OCI-M2 (cell line): ENCODE measurements around the gene KLK1.
"Not testable (repeated sequence)": the region's sequence is repeated elsewhere in the genome, so short reads cannot be mapped to it uniquely, and the experiment has no call there.

Source experiments
- DNase-seq: peaks from one replicate; lab custom pipeline; 2025; ENCODE audit not compliant: unreplicated experiment; lab: John Stamatoyannopoulos, UW

KLK1 gene

DNA sequence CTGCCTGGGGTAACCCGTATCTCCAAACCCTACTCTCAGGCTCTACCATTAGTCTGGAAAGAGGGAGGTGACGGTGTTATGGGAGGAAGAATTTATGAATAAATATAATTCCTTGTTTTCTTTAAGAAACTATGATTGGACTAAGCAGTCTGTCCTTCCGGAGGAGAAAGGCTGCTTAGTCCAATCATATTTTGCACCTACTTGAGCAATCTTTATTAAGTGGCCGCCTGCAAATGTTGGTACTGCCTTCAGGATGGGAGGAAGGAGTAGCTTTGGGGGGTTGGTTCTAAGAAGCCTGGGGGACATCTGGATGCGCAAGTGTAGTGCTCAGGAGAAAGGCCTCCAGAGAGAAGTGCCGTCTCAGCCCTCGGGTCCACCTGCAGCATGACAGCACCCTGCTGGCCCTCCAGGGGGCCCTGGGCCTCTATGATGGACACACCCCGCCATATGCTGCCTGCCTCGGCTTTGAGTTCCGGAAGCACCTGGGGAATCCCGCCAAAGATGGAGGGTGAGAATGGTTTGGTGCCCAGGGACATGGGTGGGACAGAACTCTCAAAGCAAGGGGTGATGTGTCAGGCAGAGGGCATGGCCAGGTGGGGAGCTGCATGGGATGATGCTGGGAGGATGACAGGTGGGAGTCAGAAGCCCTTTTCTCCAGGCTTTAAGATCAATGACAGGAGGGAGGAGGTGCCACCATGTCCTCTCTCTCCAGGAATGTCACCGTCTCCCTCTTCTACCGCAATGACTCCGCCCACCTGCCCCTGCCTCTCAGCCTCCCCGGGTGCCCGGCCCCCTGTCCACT lies 29.3 kb downstream of the KLK1 start:
- no peak for DNase-seq

DNA sequence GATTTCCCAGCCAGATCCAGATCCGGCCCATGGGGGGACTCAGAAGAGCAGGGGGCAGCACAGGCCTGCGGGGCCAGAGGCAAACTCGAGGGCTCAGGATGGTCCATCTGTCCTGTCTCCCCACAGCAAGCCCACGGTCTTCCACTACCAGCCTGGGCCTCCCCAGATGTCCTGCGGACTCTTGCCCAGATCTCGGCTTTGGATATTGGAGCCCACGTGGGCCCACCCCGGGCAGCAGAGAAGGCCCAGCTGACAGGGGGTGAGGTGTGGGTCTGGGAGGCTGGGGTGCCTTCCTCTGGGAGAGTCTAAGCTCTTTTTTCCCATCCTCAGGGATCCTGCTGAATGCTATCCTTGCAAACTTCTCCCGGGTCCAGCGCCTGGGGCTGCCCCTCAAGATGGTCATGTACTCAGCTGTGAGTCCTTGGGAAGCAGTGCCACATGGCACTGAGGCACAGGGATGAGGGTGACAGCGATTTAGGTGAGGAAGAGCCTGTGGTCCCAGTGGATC lies 30.0 kb downstream of the KLK1 start:
- no peak for DNase-seq

DNA sequence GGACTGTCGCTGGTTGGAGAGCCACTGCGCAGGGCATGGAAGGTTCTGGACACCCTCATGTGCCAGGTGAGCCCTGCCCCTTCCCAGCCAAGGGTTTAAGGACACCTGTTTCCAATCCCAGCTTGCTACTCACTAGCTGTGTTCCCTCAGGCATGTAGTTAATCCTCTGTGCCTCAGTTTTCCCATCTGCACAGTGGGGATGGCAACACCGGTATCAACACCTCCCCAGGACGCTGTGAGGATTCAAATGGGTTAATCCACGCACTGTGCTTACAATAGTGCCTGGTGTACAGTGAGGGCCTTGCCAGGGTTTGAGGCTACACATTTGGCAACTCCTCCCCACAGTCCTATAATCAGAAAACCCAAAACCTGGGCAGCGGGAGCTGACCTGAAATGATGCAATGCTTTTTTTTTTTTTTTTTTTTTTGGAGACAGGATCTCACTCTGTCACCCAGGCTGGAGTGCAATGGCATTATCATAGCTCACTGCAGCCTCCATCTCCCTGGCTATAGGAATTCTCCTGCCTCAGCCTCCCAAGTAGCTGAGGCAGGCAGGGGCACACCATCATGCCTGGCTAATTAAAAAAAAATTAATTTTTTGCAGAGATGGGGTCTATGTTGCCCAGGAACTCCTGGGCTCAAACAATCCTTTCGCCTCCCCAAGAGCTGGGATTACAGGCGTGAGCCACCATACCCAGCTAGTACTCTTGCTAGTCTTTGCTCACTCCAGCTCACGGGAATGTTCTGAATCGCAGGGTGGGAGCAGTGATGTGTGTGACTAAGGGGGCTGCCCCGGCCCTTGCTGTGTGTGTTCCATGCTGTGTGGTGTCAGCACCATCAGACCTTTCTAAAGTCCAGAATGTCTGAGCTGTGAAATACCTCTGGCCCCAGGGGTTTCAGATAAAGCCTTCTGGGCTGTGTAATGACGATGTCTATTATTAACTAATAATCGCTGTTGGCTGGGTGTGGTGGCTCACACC lies 31.0 kb downstream of the KLK1 start:
- DNase-seq, result no peak

DNA sequence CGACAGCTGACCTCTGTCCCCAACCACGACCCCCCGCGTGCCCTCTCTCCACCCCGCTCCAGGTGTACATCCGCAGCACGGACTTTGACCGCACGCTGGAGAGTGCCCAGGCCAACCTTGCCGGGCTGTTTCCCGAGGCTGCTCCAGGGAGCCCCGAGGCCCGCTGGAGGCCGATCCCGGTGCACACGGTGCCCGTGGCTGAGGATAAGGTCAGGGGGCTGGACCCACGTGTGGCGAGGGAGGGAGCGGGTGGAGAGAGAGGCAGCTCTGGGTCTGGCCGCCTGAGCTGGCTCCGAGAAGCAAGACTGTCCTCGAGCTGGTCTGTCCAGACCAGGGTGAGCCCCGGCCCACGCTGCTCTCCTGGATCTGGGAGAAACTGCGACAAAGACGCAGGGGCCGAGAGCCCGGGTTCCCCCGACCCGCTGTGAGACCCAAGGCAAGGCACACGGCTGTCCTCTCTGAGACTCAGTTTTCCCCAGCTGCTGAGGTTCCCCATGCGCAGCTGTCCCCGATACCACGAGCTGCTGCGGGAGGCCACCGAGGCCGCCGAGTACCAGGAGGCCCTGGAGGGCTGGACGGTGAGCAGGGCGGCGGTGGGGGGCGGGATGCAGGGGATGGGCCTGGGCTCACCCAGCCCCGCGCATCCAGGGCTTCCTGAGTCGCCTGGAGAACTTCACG lies 31.9 kb downstream of the KLK1 start:
- no peak for DNase-seq

DNA sequence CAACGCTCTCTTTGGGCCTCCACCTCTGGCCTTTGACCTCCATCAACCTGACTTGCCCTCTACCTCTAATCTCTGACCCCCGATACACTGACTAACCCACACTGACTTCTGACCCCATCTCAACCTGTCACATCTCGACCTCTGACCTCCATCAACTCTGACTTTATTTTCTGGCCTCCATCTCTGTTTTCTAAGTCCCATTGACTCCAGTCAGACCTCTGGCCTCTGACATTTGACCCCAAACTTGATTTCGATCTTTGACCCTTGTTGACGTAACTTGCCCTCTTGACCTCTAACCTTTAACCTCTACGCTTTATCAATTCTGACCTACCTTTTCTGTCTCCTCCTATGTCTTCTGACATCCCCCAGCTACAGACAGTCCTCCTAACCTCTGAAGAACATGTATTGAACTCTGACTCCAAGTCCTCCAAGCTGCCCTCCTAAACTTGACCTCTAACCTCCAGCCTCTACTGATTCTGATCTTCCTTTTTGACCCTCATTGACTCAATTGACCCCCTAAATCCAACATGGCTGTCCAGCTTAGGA lies 32.6 kb downstream of the KLK1 start:
- DNase-seq, result no peak

DNA sequence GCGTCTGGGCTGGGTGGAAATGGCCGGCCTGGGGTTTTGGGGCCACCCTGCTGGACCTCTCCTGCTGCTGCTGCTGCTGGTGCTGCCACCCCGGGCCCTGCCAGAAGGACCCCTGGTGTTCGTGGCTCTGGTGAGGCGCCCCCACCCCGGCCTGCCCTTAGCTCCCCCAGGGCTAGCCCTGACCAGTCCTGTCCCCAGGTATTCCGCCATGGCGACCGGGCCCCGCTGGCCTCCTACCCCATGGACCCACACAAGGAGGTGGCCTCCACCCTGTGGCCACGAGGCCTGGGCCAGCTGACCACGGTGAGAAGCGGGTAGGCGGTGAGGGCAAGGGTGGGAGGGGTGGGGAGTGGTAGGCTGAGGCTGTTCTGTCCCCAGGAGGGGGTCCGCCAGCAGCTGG lies 33.2 kb downstream of the KLK1 start, which contains the start of gene ACP4:
ACP4 (plus strand) TSS at position 20 of the 400 bp plus-strand sequence; CDS start at position 20, 0 bp downstream.
- DNase-seq, result no peak

DNA sequence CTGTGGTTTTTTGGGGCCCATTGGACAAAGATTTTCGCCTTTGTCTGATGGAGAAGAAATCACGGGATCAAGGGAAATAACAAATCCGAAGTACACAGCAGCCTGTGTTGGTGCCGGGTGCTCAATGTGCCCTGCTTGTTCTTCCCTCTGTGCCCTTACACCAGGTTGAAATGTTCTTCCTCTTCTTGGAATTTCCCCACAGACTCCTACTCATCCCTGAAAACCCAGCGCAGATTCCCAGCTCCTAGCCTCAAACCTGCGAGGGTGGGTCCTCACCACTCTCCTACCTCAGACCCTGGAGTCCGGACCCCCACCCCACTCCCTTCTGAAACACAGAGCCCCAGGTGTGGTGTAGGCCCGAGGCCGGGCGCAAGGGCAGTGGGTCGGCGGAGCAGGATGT lies 38.3 kb downstream of the KLK1 start:
- no peak for DNase-seq

DNA sequence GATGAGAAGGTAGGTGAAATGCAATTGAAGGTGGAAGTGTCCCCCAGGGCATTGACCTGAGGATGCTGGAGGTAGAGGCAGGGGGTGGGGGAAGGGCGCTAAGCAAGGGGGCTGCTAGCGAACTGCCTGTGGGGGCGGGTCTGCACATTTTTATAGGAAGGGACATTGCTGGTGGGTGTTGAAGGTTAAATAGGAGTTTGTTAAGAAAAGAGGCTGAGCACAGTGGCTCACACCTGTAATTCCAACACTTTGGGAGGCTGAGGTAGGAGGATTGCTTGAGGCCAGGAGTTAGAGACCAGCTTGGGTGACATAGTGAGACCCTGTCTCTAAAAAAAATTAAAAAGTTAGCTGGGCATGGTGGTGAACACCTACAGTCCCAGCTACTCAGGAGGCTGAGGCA lies 38.9 kb downstream of the KLK1 start:
- no peak for DNase-seq

DNA sequence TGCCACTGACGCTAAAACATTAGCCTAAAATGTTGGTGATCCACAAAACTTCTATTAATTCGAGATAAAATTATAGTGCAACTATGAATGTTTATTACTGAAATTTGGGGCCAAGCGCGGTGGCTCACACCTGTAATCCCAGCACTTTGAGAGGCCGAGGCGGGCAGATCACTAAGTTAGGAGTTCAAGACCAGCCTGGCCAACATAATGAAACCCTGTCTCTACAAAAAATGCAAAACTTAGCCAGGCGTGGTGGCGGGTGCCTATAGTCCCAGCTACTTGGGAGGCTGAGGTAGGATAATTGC lies 39.8 kb downstream of the KLK1 start:
- DNase-seq, result not testable (repeated sequence)

DNA sequence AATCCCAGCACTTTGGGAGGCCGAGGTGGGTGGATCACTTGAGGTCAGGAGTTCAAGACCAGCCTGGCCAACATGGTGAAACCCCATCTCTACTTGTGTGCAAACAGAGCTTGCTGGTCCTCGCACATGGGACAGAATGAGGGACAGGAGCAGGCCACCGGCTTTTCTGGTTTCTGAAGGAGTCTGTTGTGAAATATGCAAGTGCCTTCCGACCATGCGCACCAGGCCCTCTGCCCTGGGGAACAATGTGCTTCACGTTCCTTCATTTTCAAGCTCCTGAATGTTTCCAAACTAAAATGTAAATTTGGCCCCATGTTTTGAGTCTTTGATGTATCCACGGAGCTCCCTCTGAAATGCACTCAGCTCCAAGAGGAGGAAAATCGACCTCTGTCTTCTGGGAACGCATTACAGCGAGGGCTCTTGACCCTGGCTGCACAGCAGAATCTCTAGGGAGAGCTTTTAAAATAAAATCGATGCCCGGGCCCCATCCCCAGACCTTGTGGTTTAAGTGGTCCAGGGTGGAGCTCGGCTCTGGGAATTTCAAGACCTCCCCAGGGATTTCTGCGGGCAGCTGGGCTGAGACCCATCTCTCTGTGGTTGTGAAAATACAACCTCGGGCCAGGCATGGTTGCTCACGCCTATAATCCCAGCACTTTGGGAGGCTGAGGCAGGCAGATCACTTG lies 42.7 kb downstream of the KLK1 start:
- DNase-seq, result no peak

DNA sequence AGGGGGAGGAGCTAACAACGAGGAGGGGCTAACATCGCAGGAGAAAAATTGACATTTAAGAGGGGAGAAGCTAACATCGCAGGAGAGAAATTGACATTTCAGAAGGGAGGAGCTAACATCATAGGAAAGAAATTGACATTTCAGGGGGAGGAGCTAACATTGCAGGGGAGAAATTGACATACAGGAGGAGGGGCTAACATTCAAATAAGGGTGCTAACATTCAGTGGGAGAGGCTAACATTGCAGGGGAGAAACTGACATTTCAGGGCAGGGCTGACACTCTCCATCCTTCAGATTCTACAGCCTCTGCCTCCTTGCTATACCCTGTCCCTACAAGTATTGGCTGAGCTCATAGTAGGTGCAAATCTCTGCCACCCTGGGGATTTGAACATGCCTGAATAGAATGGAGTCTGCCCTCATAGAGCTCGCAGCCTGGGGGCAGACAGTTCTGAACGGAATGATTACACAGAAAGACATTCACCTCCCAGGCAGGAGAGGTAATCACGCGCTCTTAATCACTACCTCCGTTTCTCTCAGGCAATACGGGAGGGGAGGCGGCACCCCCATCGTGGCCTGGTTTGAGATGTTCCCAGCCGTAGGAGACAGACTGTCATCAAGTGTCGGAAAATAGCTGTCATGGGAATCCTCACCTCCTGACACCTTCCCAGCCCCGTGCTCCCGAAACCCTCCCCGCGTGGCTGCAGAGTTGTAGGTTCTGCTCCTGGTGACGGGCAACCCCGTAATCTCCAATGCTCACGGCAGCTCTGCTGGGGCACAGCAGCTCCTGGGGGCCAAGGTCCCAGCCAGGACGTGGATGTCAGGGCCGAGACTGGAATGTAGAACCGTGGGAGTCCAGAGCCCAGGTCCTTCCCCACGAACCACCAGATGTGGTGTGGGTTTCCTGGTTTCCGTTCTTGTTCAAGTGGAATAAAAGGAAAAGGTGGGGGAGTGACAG lies 43.8 kb downstream of the KLK1 start:
- DNase-seq, result no peak

DNA sequence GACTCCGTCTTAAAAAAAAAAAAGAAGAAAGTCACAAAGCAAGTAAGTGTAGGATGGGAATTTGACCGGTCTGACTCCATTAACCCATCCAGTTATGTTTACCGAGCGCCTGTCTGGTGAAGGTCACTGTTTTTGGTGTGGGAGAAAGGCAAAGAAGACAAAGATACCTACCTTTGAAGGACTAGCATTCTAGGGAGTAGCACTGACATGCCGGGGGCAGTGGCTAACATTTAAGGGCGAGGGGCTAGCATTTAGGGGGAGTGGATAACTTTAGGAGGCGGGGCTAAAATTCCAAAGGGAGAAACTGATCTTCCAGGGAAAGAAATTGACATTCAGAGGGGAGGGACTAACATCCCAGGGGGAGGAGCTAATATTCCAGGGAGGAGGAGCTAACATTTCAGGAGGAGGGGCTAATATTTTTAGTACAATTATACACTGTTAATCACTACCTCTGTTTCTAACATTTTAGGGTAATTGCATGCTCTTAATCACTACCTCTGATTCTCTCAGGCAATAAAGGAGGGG lies 44.6 kb downstream of the KLK1 start:
- no peak for DNase-seq

DNA sequence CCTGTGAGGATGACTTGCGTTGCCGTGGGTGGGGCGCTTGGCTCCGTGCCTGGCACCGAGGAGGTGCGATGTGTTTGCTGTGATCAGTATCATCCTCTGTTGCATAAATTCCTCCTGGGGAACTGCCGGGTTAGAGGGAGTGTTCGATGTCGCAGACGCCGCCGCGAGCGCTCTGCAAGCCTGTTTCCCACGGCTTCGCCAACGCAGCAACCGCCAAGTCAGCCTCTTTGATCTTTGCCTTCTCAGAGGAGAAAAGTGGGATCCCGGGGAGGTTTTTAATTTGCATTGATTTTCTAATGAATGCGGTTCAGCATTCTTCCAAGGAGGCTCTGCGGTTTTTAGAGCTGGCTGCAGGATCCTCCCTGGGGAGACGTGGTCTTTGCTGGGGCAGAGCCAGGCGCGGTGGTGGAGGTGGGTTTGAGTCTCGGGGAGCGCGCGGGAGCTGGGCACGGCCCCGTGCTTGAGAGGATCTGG lies 45.7 kb downstream of the KLK1 start:
- DNase-seq, result no peak

DNA sequence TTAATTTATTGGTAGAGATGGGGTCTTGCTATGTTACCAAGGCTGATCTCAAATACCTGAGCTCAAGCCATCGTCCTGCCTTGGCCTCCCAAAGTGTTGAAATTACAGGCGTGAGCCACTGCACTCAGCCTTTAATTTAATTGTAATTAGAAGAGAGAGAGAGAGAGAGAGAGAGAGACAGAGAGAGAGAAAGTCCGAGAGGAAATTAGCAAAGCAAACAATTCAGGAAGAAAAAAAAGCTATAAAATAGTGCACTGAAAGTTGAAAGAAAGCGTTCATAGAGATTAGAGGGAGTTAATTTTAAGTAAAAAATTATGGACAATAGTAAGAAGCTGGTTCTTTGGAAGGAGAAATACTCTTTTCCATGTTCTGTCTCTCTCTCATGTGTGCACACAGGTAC lies 46.3 kb downstream of the KLK1 start:
- no peak for DNase-seq

DNA sequence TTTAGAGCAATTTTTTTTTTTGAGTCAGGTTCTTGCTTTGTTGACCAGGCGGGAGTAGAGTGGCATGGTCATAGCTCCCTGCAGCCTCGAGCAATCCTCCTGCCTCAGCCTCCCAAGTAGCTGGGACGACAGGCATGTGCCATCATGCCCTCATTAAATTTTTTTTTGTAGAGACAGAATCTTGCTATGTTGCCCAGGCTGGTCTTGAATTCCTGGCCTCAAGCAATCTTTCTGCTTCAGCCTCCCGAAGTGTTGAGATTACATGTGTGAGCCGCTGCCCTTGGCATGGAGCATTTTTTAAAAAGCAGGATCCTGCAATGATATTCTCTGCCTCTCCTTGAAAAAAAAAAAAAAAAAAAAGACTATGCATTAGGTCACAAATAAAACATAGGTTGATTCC lies 47.5 kb downstream of the KLK1 start:
- DNase-seq, result no peak

DNA sequence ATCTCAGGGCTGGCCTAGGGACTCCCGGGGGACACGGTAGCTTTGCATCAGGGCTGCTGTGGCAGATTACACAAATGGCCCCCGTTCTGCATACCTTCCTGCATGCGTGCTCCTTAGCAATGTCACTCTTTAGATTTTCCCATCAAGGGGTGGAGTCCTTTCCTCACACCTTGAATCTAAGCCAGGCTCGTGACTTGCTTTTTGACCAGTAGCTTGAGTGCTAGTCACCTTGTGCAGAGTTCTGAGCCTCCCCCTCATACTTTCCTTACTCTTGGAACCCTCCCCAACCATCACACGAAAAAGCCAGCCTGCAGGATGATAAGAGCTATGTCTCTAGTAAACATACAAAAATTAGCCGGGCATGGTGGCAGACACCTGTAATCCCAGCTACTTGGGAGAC lies 50.1 kb downstream of the KLK1 start:
- not testable (repeated sequence) for DNase-seq

DNA sequence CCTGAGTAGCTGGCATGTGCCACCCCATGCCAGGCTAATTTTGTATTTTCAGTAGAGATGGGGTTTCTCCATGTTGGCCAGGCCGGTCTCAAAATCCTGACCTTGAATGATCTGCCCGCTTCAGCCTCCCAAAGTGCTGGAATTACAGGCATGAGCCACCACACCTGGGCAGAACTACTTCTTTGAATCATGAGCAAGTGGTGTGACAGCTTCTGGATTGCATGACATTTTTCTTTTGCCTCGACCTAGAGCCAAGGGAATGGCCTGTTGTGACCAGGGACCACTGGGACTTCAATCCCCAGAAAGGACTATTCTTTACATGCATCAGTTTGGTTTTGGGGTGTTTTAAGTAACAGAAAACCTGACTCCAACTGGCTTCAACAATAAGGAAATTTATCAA lies 50.7 kb downstream of the KLK1 start:
- DNase-seq, result not testable (repeated sequence)

DNA sequence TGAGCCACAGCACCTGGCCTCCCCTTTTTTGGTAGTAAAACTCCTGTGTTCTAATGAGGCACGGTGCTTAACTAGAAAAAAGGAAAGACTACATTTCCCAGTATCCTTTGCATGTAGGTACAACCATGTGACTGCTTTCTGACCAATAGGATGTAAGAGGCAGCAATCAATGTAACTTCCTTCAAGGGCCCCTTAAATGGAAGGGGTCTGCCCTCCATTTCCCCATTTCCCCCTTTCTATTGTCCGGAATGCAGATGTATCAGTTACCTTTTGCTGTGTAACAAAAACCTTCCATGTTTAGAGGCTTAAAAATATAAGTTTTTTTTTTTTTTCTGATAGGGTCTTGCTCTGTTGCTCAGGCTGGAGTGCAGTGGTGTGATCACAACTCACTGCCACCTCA lies 51.1 kb downstream of the KLK1 start:
- no peak for DNase-seq

DNA sequence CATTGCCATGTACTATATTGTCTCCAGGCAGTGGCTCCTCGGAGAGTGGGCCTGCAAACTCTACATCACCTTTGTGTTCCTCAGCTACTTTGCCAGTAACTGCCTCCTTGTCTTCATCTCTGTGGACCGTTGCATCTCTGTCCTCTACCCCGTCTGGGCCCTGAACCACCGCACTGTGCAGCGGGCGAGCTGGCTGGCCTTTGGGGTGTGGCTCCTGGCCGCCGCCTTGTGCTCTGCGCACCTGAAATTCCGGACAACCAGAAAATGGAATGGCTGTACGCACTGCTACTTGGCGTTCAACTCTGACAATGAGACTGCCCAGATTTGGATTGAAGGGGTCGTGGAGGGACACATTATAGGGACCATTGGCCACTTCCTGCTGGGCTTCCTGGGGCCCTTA lies 52.7 kb downstream of the KLK1 start:
- DNase-seq, result no peak
